Measurements from ENCODE around the gene UGP2.
"Not testable (repeated sequence)": the region's sequence is repeated elsewhere in the genome, so short reads cannot be mapped to it uniquely, and the experiment has no call there.

Gene UGP2

GRCh38 chr2:63841254-63842022, at the start of gene UGP2:
UGP2 (plus strand) TSS chr2:63841896; CDS start chr2:63842186, 290 bp downstream.
- Histone ChIP-seq H3K4me3 (ENCODE audit: low read depth in 1 of 2, low read length in 2 of 2) (peak within 1 kb of the TSS; percentile 72 to 79), H3K4me1 (ENCODE audit: insufficient read depth, low read length) (peaks cover 19% of the 10 kb centered on the region), H3K27me3 (ENCODE audit: control insufficient read depth in 1 of 2, insufficient read depth in 2 of 2, low read length in 2 of 2) (no peaks in the 10 kb centered on the region), H3K36me3 (ENCODE audit: insufficient read depth, low read length) (no peaks in the 10 kb centered on the region), H3K9ac (ENCODE audit: low read length) (peak within 1 kb of the TSS; percentile 85), H3K27ac (ENCODE audit: low read depth, low read length) (peak within 1 kb of the TSS; percentile 99), H3K9me3 (ENCODE audit: low read length) (no peaks in the 10 kb centered on the region)

- Histone ChIP-seq H3K4me3 (ENCODE audit: low read depth in 1 of 2, low read length in 2 of 2) (no peak overlapping the region), H3K27ac (ENCODE audit: low read depth, low read length) (no peak overlapping the region), H3K4me1 (ENCODE audit: insufficient read depth, low read length) (no peaks in the 10 kb centered on the region), H3K27me3 (ENCODE audit: control insufficient read depth in 1 of 2, insufficient read depth in 2 of 2, low read length in 2 of 2) (no peaks in the 10 kb centered on the region), H3K9me3 (ENCODE audit: low read length) (no peaks in the 10 kb centered on the region), H3K9ac (ENCODE audit: low read length) (no peak overlapping the region), H3K36me3 (ENCODE audit: insufficient read depth, low read length) (no peaks in the 10 kb centered on the region)
Measured at GRCh38 chr2:63792530-63792929, 49.2 kb upstream of the UGP2 start.

DNA sequence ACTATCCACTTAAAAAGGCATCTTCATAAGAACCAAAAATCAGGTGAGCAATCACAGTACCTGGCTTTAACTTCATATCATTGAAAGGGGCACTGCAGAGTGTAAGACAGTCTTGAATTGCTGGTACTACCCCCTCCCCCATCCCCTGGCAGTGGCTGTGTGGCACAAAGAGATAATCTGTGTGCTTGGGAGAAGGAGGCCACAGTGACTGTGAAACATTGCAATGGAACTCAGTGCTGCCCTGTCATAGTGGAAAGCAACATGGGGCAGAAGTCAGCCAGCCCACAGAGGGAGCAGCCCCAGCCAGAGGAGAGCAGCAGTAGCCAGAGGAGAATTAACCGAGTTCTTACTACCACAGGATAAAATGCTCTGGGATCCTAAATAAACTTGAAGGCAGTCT, 45.3 kb upstream of the UGP2 start:
- Histone ChIP-seq H3K9me3 (ENCODE audit: low read length) (no peaks in the 10 kb centered on the region), H3K4me3 (ENCODE audit: low read depth in 1 of 2, low read length in 2 of 2) (no peak overlapping the region)

DNA sequence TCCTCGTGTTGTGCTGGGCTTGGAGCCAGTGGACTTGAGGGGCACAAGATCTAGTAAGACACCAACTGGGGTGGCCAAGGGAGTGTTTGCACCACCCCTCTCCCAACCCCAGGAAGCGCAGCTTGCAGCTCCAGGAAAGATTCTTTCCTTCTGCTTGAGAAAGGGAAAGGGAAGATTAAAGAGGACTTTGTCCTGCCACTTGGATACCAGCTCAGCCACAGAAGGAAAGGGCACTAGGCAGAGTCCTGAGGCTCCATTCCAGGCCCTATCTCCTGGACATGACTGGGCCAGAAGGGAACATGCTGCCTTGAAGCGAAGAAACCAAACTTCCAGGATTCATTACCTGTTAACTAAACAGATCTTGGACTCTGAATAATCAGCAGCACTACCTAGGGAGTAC, 44.9 kb upstream of the UGP2 start:
- Histone ChIP-seq H3K27me3 (ENCODE audit: control insufficient read depth in 1 of 2, insufficient read depth in 2 of 2, low read length in 2 of 2) (no peaks in the 10 kb centered on the region), H3K4me3 (ENCODE audit: low read depth in 1 of 2, low read length in 2 of 2) (no peak overlapping the region), H3K9ac (ENCODE audit: low read length) (no peak overlapping the region), H3K9me3 (ENCODE audit: low read length) (no peaks in the 10 kb centered on the region), H3K36me3 (ENCODE audit: insufficient read depth, low read length) (no peaks in the 10 kb centered on the region), H3K4me1 (ENCODE audit: insufficient read depth, low read length) (no peaks in the 10 kb centered on the region), H3K27ac (ENCODE audit: low read depth, low read length) (no peak overlapping the region)

More for the DNA sequence above, 45.3 kb upstream of the UGP2 start:
- no peaks in the 10 kb centered on the region for H3K36me3 ChIP-seq (ENCODE audit: insufficient read depth, low read length)
- H3K4me1 ChIP-seq (ENCODE audit: insufficient read depth, low read length), result no peaks in the 10 kb centered on the region
- no peaks in the 10 kb centered on the region for H3K27me3 ChIP-seq (ENCODE audit: control insufficient read depth in 1 of 2, insufficient read depth in 2 of 2, low read length in 2 of 2)
- no peak overlapping the region for H3K9ac ChIP-seq (ENCODE audit: low read length)
- no peak overlapping the region for H3K27ac ChIP-seq (ENCODE audit: low read depth, low read length)

GRCh38 chr2:63801455-63801854, 40.2 kb upstream of the UGP2 start:
- no peak overlapping the region for H3K27ac ChIP-seq (ENCODE audit: low read depth, low read length)
- H3K4me1 ChIP-seq (ENCODE audit: insufficient read depth, low read length), result no peaks in the 10 kb centered on the region
- no peak overlapping the region for H3K9ac ChIP-seq (ENCODE audit: low read length)
- no peaks in the 10 kb centered on the region for H3K36me3 ChIP-seq (ENCODE audit: insufficient read depth, low read length)
- no peaks in the 10 kb centered on the region for H3K9me3 ChIP-seq (ENCODE audit: low read length)
- H3K27me3 ChIP-seq (ENCODE audit: control insufficient read depth in 1 of 2, insufficient read depth in 2 of 2, low read length in 2 of 2), result no peaks in the 10 kb centered on the region
- no peak overlapping the region for H3K4me3 ChIP-seq (ENCODE audit: low read depth in 1 of 2, low read length in 2 of 2)

GRCh38 chr2:63805412-63805811, 36.3 kb upstream of the UGP2 start:
- no peaks in the 10 kb centered on the region for H3K36me3 ChIP-seq (ENCODE audit: insufficient read depth, low read length)
- no peak overlapping the region for H3K27ac ChIP-seq (ENCODE audit: low read depth, low read length)
- no peaks in the 10 kb centered on the region for H3K27me3 ChIP-seq (ENCODE audit: control insufficient read depth in 1 of 2, insufficient read depth in 2 of 2, low read length in 2 of 2)
- no peak overlapping the region for H3K9ac ChIP-seq (ENCODE audit: low read length)
- H3K4me1 ChIP-seq (ENCODE audit: insufficient read depth, low read length), result no peaks in the 10 kb centered on the region
- no peaks in the 10 kb centered on the region for H3K9me3 ChIP-seq (ENCODE audit: low read length)
- H3K4me3 ChIP-seq (ENCODE audit: low read depth in 1 of 2, low read length in 2 of 2), result no peak overlapping the region

DNA sequence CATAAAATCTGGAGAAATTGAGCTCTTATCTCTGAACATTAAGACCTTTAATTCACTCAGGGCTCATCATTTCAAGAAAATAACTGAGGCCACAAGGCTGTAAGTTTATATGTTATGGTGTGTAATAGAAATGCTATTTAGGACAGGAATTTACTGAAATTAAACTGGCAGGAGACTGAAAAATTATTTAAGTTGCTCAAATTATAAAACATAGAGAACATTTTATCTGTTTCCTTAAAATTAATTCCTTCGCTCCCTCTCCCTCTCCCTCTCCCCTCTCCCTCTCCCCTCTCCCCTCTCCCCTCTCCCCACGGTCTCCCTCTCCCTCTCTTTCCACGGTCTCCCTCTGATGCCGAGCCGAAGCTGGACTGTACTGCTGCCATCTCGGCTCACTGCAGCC, 33.7 kb upstream of the UGP2 start:
- not testable (repeated sequence) for H3K36me3 ChIP-seq (ENCODE audit: insufficient read depth, low read length)

GRCh38 chr2:63808911-63809310, 32.8 kb upstream of the UGP2 start:
- not testable (repeated sequence) for H3K9ac ChIP-seq (ENCODE audit: low read length); H3K4me1 ChIP-seq (ENCODE audit: insufficient read depth, low read length); H3K4me3 ChIP-seq (ENCODE audit: low read depth in 1 of 2, low read length in 2 of 2); H3K9me3 ChIP-seq (ENCODE audit: low read length); H3K27ac ChIP-seq (ENCODE audit: low read depth, low read length); H3K27me3 ChIP-seq (ENCODE audit: control insufficient read depth in 1 of 2, insufficient read depth in 2 of 2, low read length in 2 of 2); H3K36me3 ChIP-seq (ENCODE audit: insufficient read depth, low read length)

More for the DNA sequence above, 33.7 kb upstream of the UGP2 start:
- not testable (repeated sequence) for H3K27ac ChIP-seq (ENCODE audit: low read depth, low read length); H3K9ac ChIP-seq (ENCODE audit: low read length); H3K4me1 ChIP-seq (ENCODE audit: insufficient read depth, low read length); H3K4me3 ChIP-seq (ENCODE audit: low read depth in 1 of 2, low read length in 2 of 2); H3K27me3 ChIP-seq (ENCODE audit: control insufficient read depth in 1 of 2, insufficient read depth in 2 of 2, low read length in 2 of 2); H3K9me3 ChIP-seq (ENCODE audit: low read length)

- Histone ChIP-seq H3K36me3 (ENCODE audit: insufficient read depth, low read length) (no peaks in the 10 kb centered on the region), H3K4me1 (ENCODE audit: insufficient read depth, low read length) (no peaks in the 10 kb centered on the region), H3K27me3 (ENCODE audit: control insufficient read depth in 1 of 2, insufficient read depth in 2 of 2, low read length in 2 of 2) (no peaks in the 10 kb centered on the region), H3K9me3 (ENCODE audit: low read length) (no peaks in the 10 kb centered on the region), H3K9ac (ENCODE audit: low read length) (no peak overlapping the region), H3K4me3 (ENCODE audit: low read depth in 1 of 2, low read length in 2 of 2) (no peak overlapping the region), H3K27ac (ENCODE audit: low read depth, low read length) (no peak overlapping the region)
Measured at GRCh38 chr2:63811063-63811462, 30.6 kb upstream of the UGP2 start.

DNA sequence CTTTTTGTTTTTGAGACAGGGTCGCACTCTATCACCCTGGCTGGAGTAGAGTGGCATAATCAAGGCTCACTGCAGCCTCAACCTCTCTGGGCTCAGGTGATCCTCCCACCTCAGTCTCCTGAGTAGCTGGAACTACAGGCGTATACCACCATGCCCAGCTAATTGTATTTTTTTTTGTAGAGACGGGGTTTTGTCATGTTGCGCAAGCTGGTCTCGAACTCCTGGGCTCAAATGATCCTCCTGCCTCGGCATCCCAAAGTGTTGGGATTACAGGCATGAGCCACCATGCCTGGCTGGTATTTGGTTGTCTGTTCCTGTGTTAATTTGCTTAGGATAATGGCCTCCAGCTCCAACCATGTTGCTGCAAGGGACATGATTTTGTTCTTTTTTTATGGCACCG, 29.8 kb upstream of the UGP2 start:
- H3K9me3 ChIP-seq (ENCODE audit: low read length); H3K4me1 ChIP-seq (ENCODE audit: insufficient read depth, low read length); H3K4me3 ChIP-seq (ENCODE audit: low read depth in 1 of 2, low read length in 2 of 2); H3K36me3 ChIP-seq (ENCODE audit: insufficient read depth, low read length); H3K27me3 ChIP-seq (ENCODE audit: control insufficient read depth in 1 of 2, insufficient read depth in 2 of 2, low read length in 2 of 2); H3K27ac ChIP-seq (ENCODE audit: low read depth, low read length); H3K9ac ChIP-seq (ENCODE audit: low read length): not testable (repeated sequence)

DNA sequence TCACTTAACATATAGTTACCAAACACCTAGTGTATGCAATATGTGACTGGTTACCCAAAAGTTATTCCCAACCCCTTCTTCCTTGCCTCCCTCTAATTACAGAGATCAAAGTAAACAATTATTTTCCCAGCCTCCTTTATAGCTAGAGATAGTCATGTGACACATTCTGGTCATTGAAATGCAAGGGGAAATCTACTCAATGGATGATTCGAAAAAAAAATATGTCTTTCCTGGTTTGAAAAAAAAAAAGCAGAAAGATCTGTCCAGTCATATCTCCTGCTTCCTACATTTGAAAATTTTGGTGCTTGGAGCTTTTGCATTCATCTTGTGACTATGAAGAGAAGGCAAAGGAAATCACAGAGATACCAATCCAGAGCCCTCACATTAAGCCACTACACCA, 27.6 kb upstream of the UGP2 start:
- no peaks in the 10 kb centered on the region for H3K36me3 ChIP-seq (ENCODE audit: insufficient read depth, low read length)
- H3K9me3 ChIP-seq (ENCODE audit: low read length), result no peaks in the 10 kb centered on the region
- no peaks in the 10 kb centered on the region for H3K4me1 ChIP-seq (ENCODE audit: insufficient read depth, low read length)
- H3K27ac ChIP-seq (ENCODE audit: low read depth, low read length), result no peak overlapping the region
- H3K4me3 ChIP-seq (ENCODE audit: low read depth in 1 of 2, low read length in 2 of 2), result no peak overlapping the region
- no peaks in the 10 kb centered on the region for H3K27me3 ChIP-seq (ENCODE audit: control insufficient read depth in 1 of 2, insufficient read depth in 2 of 2, low read length in 2 of 2)
- H3K9ac ChIP-seq (ENCODE audit: low read length), result no peak overlapping the region

GRCh38 chr2:63817382-63817781, 24.3 kb upstream of the UGP2 start:
- H3K36me3 ChIP-seq (ENCODE audit: insufficient read depth, low read length), result no peaks in the 10 kb centered on the region
- no peaks in the 10 kb centered on the region for H3K4me1 ChIP-seq (ENCODE audit: insufficient read depth, low read length)
- no peak overlapping the region for H3K9ac ChIP-seq (ENCODE audit: low read length)
- no peaks in the 10 kb centered on the region for H3K9me3 ChIP-seq (ENCODE audit: low read length)
- no peaks in the 10 kb centered on the region for H3K27me3 ChIP-seq (ENCODE audit: control insufficient read depth in 1 of 2, insufficient read depth in 2 of 2, low read length in 2 of 2)
- no peak overlapping the region for H3K27ac ChIP-seq (ENCODE audit: low read depth, low read length)
- no peak overlapping the region for H3K4me3 ChIP-seq (ENCODE audit: low read depth in 1 of 2, low read length in 2 of 2)

All from muscle layer of colon (tissue), 2 donors.